K562 (cell line): ENCODE results near the gene PPIH. TPM values are rescaled to one million over a fixed set of nuclear protein-coding genes. Genes with fewer than 3 reads are reported as not detected.
A peak's percentile ranks its signal among the peaks of the same experiment; 100 is the strongest.

Experiments used
- CTBP1 ChIP-seq: fragments of 450-650 bp; IDR thresholded peaks from 2 replicates; pipeline ENCODE4 v1.6.1; 2016; ENCODE audit warnings: borderline replicate concordance
- ELF1 ChIP-seq: fragments of 200-800 bp; sonication (Bioruptor generic); IDR thresholded peaks from 2 replicates; pipeline ENCODE4 v1.6.1; 2016; ENCODE audit warnings: missing genetic modification characterization, missing compliant biosample characterization
- GABPB2 ChIP-seq: fragments of 250-450 bp; sonication (Bioruptor Pico); conservative IDR thresholded peaks from 2 replicates; pipeline ENCODE4 v1.5.1; 2021; ENCODE audit warnings: mild to moderate bottlenecking
- NR2F6 ChIP-seq: fragments of 450-650 bp; formaldehyde crosslinking; IDR thresholded peaks from 2 replicates; pipeline ENCODE4 v1.4.0; 2020; ENCODE audit warnings: mild to moderate bottlenecking
- PHF8 ChIP-seq: fragments of 200-600 bp; sonication (generic); IDR thresholded peaks from 2 replicates; pipeline ENCODE4 v1.6.1; 2012; ENCODE audit warnings: mixed run types, mild to moderate bottlenecking, inconsistent platforms, low read length, moderate library complexity, borderline replicate concordance
- PTBP1 ChIP-seq: fragments of 200-400 bp; formaldehyde crosslinking; IDR thresholded peaks from 2 replicates; pipeline ENCODE4 v1.6.1; 2017; ENCODE audit warnings: low read depth, low read length
- SAP30 ChIP-seq: fragments of 200-600 bp; sonication (generic); IDR thresholded peaks from 2 replicates; pipeline ENCODE4 v1.6.1; 2012; ENCODE audit warnings: borderline replicate concordance, low read depth, mild to moderate bottlenecking, moderate library complexity, low read length, control low read depth, inconsistent platforms; ENCODE audit not compliant: insufficient read depth, poor library complexity, severe bottlenecking
- SETDB1 ChIP-seq: IDR thresholded peaks from one replicate; pipeline ENCODE4 v1.6.1; 2012; ENCODE audit warnings: low read length, control low read depth, inconsistent platforms
- SMAD1 ChIP-seq: fragments of 150-350 bp; IDR thresholded peaks from 2 replicates; pipeline ENCODE4 v1.6.1; 2014; ENCODE audit warnings: low read length, low read depth; ENCODE audit not compliant: partially characterized antibody
- XRCC3 ChIP-seq: fragments of 450-650 bp; IDR thresholded peaks from 2 replicates; pipeline ENCODE4 v1.6.1; 2017; ENCODE audit warnings: mild to moderate bottlenecking, moderate library complexity
- ZNF785 ChIP-seq: fragments of 250-450 bp; sonication (Bioruptor Pico); IDR thresholded peaks from 2 replicates; pipeline ENCODE4 v1.4.0; 2020; ENCODE audit warnings: mild to moderate bottlenecking
- polyA plus RNA-seq, 8 experiments: library from polyadenylated mRNA; depleted of rRNA in 4 of 8; stranded (reverse) in 5 of 8; unstranded in 3 of 8; fragments of >200 nt; fragmentation: Nextera tagmentation in 2 of 8; fragmentation: Illumina TruSeq in 1 of 8; extraction: Ambion mirVana in 2 of 8; extraction: Trizol in 1 of 8; gene quantifications; 2 replicates each; pipeline versions ENCODE4 v1.2.1 to v1.2.3, GENCODE V29; 2011 to 2014; ENCODE audit warnings: inconsistent platforms in 1 of 8, missing spikeins in 1 of 8
- total RNA-seq, 7 experiments: library from RNA; depleted of rRNA in 6 of 7; stranded (reverse); fragments of >200 nt in 6 of 7; fragmentation: Illumina TruSeq in 2 of 7; extraction: Trizol in 2 of 7; gene quantifications; 2 replicates each; pipeline versions ENCODE4 v1.2.1 to v1.2.3, GENCODE V29; 2011 to 2021; ENCODE audit warnings: low replicate concordance in 1 of 7
- TF ChIP-seq, protein P1 (sequence below): fragments of 450-650 bp; formaldehyde crosslinking; IDR thresholded peaks from 2 replicates; pipeline ENCODE4 v1.4.0; 2020; ENCODE audit warnings: mild to moderate bottlenecking, moderate library complexity
- TF ChIP-seq, protein P2 (sequence below): fragments of 450-650 bp; formaldehyde crosslinking; IDR thresholded peaks from 2 replicates; pipeline ENCODE4 v1.4.0; 2022; ENCODE audit warnings: missing genetic modification characterization
- TF ChIP-seq, protein P3 (sequence below), 2 experiments: fragments of 450-650 bp in 1 of 2; sonication (generic) in 1 of 2; formaldehyde crosslinking in 1 of 2; IDR thresholded peaks; 2 replicates each; pipeline versions ENCODE4 v1.7.1 to v1.9.0; 2016 to 2022; ENCODE audit warnings: inconsistent platforms in 1 of 2, mild to moderate bottlenecking in 1 of 2, missing genetic modification reagents in 1 of 2

The PPIH gene
- total and polyA plus RNA-seq, 9 of the 15 experiments (the other 6 are each of a cell fraction or from before 2014, with no cell fraction given): 197 to 470 (median 277) TPM

DNA sequence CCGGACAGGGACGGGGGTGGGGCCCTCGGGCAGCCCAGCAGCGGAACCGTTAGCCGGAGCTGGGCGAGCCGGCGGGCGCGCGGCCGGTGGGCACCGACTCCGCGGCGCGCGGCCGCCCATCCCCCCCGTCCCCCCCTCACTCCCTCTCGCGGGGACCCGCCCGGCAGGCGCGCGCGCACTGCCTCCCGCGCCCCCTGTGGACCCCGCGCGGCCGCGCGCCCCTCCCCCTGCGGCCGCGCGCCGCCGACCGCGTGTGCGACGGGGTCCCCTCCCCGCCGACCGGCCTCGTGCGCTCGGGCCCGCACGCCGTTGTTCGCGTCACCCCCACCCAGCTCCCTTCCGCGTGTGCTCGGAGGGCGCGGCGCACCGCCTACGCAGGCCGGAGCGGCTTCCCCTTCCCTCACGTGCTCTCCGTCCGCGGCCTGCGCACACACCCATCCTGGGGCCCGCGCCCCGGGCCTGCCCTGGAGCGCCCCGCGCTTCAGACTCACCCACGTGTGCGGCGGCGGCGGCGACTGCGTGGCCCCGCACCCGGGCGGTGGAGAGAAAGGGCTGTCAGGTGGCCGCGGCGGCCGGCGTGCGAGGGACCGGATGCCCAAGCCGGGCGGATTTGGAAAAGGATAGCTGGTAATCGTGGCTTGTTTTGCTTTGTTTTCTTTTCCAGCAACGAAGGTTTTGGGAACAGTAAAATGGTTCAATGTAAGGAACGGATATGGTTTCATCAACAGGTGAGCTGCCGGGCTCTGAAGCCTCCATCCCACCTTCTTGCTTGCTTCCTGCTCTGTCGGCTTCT is 24.7 kb downstream of the PPIH start (continued):
- TF ChIP-seq SMAD1 (peak; percentile 49), XRCC3 (no peak), ELF1 (tag) (peak; percentile 74), SAP30 (peak; percentile 98), CTBP1 (peak; percentile 76), PHF8 (peak; percentile 35; the same call in 1 of the 2 replicates), SETDB1 (no peak), PTBP1 (no peak), ZNF785 (CRISPR knock-in tag) (no peak), NR2F6 (0 out of 2 replicates have a peak, but pooled peaks have one; percentile 48), GABPB2 (CRISPR knock-in tag) (no peak)
- TF ChIP-seq, protein P1, sequence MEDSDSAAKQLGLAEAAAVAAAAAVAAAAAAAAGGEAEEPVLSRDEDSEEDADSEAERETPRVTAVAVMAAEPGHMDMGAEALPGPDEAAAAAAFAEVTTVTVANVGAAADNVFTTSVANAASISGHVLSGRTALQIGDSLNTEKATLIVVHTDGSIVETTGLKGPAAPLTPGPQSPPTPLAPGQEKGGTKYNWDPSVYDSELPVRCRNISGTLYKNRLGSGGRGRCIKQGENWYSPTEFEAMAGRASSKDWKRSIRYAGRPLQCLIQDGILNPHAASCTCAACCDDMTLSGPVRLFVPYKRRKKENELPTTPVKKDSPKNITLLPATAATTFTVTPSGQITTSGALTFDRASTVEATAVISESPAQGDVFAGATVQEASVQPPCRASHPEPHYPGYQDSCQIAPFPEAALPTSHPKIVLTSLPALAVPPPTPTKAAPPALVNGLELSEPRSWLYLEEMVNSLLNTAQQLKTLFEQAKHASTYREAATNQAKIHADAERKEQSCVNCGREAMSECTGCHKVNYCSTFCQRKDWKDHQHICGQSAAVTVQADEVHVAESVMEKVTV: no peak
- TF ChIP-seq, protein P2, sequence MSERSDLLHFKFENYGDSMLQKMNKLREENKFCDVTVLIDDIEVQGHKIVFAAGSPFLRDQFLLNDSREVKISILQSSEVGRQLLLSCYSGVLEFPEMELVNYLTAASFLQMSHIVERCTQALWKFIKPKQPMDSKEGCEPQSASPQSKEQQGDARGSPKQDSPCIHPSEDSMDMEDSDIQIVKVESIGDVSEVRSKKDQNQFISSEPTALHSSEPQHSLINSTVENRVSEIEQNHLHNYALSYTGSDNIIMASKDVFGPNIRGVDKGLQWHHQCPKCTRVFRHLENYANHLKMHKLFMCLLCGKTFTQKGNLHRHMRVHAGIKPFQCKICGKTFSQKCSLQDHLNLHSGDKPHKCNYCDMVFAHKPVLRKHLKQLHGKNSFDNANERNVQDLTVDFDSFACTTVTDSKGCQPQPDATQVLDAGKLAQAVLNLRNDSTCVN: no peak
- TF ChIP-seq, protein P3, sequence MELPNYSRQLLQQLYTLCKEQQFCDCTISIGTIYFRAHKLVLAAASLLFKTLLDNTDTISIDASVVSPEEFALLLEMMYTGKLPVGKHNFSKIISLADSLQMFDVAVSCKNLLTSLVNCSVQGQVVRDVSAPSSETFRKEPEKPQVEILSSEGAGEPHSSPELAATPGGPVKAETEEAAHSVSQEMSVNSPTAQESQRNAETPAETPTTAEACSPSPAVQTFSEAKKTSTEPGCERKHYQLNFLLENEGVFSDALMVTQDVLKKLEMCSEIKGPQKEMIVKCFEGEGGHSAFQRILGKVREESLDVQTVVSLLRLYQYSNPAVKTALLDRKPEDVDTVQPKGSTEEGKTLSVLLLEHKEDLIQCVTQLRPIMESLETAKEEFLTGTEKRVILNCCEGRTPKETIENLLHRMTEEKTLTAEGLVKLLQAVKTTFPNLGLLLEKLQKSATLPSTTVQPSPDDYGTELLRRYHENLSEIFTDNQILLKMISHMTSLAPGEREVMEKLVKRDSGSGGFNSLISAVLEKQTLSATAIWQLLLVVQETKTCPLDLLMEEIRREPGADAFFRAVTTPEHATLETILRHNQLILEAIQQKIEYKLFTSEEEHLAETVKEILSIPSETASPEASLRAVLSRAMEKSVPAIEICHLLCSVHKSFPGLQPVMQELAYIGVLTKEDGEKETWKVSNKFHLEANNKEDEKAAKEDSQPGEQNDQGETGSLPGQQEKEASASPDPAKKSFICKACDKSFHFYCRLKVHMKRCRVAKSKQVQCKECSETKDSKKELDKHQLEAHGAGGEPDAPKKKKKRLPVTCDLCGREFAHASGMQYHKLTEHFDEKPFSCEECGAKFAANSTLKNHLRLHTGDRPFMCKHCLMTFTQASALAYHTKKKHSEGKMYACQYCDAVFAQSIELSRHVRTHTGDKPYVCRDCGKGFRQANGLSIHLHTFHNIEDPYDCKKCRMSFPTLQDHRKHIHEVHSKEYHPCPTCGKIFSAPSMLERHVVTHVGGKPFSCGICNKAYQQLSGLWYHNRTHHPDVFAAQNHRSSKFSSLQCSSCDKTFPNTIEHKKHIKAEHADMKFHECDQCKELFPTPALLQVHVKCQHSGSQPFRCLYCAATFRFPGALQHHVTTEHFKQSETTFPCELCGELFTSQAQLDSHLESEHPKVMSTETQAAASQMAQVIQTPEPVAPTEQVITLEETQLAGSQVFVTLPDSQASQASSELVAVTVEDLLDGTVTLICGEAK (IDR thresholded peaks at IDR 0.05): 0 out of 2 replicates have a peak, but pooled peaks have one; percentile 11
- TF ChIP-seq, protein P3 (CRISPR knock-in tag; IDR thresholded peaks at IDR 0.05): no peak; the same call in 1 of the 2 replicates
